Fibroblast of gingiva (primary cell): ENCODE data around the gene CDH4.
A peak's percentile ranks its signal among the peaks of the same experiment; 100 is the strongest.

Experiments
- DNase-seq: peaks from one replicate; pipeline ENCODE4 v3.0.0-alpha.2; 2011; ENCODE audit warnings: low read depth

CDH4 gene

DNA sequence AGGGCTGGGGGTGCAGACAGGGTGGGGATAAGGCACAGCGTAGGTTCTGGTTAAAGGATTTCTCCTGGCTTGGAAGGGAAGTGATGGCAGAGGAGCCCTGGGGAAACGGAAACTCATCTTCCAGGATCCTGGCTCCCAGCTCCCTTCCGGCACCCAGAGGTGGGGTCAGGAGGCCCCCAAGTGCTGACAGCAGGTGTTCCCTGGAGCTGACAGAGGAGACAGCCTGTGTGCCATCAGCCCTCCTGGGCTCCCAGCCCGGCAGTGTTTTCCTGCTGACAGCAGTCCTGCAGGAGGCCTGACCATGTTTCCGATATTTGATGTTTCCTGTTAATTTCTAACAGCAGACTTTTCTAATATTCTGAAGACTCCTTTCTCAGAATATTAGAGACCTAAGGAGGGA lies 536.3 kb downstream of the CDH4 start:
- DNase-seq, result no peak

DNA sequence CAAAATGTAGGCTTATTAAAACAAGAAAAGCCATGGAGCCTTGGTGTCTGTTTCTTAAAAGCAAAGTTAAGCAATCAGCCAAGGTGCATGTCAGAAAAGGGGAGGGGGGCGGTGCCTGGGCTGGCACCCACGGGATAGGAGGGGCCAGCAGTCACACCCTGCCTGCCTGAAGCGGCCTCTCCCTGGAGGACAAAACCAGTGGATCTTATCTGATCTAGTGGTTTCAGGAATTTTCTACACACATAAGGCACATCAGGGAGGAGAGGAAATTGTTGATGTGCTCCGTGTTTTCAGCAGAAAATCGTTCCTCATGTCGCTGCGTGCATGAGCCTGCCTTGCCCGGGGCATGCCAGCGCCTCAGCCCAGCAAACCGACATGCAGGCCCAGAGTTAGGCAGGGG lies 537.3 kb downstream of the CDH4 start:
- no peak for DNase-seq

DNA sequence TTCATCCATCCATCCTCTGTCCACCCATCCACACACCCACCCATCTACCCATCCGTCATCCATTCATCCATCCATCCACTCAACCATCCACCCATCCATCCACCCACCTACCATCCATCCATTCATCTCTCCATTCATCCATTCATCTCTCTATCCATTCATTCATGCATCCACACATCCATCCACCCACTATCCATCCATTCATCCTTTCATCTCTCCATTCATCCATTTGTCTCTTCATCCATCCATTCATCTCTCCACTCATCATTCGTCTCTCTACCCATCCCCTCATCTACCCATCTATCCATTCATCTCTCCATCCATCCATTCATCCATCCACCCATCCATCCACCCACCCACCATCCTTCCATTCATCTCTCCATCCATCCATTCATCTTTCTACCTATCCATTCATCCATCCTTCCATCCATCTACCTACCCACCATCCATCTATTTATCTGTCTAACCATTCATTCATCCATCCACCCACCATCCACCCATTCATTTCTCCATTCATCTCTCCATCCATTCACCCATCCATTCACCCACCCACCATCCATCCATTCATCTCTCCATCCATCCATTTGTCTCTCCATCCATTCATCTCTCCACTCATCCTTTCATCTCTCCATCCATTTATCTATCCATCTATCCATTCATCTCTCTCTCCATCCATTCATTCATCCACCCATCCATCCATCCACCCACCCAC lies 538.2 kb downstream of the CDH4 start:
- DNase-seq, result no peak

DNA sequence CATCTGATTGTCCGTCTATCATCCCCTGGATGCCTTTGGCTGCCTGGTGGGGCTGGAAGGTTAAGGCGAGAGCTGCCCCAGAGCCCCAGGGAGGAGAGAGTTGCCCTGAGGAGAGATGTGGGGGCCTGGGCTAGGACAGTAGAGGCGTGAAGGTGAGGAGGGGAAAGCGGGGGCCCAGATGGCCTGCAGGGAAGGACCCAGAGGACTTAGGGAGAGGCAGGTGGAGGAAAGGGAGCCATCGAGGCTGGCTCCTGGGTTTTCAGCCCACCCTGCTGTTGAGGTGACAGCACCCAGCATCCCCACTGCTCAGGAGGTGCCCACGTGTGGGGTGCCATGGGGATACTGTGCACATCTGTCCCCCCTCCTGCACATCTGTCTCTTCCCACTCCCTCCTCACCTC lies 539.9 kb downstream of the CDH4 start:
- DNase-seq, result no peak

DNA sequence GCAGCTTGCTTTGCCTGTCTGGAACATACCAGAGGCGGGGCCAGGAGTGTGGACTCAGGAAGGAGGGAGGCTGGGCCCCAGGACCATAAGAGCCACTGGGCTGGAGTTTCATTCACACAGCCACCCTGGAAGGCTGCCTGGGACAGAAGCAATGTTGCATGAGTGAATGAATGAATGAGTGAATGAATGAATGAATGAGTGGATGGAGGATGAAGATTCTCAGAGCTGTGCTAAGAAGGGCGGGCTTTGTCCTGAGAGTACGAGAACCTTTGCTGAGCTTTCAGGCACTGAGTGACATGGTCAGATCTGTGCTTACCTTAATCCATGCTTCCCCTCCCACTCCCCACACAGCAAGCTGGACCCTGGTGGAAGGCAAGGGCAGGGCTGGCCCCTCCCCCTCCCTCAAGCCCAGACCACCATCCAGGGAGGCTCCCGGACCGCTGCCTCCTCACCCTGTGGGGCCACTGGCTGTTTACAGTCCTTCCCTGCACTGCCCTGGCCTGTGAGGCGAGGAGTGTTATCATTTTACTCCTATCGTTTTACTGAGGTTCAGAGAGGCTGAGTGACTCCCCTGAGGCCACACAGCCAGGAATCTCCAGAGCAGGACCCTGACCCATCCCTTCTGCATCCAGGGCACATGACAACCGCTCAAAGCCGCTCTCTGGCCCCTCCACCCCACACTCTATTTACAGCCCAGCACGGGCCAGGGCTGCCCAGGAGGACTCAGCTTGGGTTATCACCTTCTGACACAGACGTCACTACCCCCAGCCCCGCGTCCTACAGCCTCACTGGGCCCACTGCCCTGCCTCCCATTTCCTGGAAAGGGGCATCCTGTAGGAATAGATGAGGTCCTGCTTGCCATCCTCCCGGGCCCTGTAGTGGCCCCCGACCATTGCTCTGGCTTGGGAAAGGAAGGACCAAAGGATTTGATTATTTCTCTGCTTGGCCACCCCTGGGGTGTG lies 543.9 kb downstream of the CDH4 start:
- DNase-seq, result no peak

DNA sequence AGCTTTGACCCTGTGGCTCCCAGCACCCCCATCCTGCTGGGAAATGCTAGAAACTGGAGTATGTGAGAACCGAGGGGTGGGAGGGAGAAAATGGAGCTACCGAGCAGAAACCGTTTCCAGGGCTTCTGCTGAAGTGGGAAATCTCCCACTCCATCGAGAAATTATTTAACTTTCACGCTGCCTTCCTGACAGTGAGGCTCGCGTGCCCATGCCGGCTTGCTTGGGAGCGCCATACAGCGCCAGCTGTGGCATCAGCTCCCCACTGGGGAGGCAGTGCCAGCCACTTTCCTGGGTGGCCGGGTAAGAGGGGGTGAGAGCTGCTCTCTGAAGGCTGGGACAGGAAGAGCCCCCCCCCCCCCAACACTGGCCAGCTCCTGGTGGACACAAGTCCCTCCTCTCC lies 544.7 kb downstream of the CDH4 start:
- no peak for DNase-seq

DNA sequence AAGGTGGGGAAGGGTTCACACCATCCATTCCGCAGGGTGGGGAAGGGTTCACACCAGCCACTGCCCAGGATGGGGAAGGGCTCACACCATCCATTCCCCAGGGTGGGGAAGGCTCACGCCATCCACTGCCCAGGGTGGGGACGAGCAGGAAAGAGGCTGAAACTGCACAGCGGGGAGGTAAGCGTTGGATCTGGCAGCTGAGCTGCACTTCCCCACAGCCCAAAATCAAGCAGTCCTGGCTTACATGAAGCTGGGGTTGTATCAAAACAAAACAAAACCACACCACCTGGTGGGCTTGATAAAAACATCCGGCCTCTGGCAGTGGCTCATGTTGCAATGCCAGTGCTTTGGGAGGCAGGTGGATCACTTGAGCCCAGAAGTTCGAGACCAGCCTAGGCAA lies 545.1 kb downstream of the CDH4 start:
- DNase-seq, result no peak

DNA sequence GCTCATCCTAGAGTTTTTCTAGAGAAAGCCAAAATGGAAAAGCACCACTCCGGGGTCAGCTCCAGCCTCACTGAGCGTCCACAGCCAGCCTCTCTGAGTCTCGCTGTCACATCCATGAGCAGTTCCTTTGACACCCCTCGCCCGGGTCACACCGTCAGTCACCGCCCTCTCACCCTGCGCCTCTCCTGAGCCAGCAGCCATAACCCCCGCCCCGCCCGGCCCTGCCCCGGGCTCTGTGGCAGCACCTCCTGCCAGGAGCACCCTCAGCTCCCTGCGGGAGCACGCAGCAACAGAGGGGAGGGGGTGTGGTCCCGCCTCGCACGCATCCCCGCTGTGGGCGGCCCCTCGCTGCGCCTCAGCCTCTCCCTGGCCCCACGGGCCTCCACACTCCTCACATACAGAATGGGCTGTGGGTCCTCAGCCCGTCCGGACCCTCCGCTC lies 545.9 kb downstream of the CDH4 start:
- no peak for DNase-seq

DNA sequence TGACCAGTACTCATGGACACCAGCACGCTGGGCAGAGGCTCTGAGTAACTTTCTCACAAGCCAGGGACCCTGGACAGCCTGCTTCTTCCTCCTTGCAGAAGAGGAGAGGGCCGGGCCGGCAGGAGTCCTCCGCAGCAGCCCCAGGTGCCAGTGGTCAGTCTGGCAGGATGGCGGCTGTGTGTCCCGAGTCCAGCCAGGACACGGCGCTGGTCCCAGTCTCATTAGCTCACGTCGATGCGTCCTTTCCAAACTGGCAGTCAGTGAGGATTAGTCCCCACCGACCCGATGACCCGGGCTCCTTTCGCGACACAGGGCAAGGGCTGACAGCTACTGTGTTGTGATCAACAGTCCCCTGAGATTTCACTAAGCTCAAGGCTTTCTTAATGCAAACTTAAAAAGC lies 546.6 kb downstream of the CDH4 start:
- DNase-seq, result no peak

DNA sequence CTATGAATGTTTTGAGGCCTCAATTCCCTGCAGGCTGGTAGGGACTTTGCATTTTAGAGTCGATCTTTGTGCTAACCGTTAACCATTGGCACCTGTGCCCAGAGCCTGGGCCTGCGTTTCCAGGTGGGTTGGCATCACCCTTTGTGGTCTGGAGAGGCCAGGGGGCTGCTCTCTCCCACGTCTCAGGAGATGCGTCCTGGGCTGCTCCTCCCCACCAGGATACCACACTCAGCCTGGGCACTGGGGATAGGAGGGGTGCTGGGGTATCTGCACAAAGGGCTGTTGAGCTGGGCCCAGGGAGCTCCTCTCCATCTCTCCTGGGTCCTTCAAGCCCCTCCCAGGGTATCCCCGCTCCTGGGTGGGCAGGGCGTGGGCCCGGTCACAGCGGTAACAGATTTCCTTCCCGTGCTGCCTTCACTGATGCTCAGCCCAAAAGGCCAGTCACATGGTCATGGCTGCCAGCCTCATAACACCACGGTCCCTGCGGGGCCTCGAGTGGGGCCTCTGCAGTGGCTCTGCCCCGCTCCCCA lies 547.4 kb downstream of the CDH4 start:
- DNase-seq, result no peak

DNA sequence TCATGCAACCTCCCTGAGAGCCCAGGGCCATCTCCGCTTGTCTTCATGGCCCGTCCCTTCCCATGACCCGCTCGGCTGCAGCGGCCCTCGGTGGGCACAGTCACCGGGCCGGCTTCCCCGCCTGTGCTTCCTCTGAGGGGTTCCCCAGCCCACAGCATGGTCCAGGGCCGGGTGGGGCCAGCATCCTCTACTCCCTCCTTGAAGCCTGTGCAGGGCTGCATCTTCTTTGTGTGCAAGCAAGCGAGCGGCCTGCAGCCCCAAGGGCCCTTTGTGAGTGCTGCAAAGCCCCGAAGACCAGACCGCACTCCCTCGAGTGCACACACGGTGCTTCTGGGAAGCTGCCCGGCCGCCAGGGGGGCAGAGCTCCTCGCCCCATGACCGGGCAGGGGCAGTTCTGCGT lies 547.9 kb downstream of the CDH4 start:
- DNase-seq, result no peak

DNA sequence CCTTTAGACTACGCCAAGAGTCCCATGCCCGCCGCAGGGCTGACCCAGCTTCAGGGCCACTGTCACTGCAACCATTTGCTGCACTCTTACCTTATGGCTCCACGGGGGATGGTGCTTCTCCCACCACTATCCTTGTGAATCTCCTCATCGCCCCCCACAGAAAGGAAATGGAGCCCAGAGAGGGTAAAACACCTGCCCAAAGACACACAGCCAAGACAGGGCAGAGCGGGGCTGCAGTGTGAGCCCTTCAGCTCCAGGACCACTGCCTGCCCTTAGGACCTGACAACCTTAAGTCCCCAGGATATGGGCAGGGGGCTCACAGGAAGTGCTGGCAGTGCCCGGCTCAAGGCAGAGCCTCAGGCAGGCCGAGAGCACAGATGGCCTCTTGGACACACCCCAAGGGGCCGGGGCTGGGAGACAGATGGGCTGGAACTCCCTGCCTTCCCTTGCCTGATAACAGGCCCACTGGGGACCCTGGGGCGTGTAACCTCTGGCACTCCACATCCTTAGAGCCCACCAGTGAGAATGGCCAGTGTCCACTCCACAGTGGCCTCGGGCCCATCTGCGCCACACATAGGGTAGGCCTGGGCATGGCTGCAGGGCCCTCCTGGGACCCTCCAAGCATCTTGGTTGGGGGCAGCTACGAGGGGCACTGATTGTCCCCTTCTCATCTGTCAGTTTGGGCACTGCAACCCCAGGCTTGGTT lies 548.5 kb downstream of the CDH4 start:
- no peak for DNase-seq

DNA sequence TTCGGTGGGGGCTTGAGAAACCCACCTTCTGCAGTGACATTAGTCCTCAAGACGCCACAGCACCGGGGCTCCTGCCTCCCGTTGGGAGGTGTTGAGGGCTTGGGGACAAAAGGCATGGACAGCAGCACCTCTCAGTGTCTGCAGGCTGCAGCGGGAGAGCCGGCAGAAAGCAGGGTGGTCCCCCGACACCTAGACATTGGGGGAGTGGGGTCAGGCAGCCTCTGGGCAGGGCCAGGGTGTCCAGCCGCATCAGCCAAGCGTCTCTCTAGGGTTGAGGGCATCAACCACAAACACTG lies 549.0 kb downstream of the CDH4 start:
- DNase-seq, result no peak

DNA sequence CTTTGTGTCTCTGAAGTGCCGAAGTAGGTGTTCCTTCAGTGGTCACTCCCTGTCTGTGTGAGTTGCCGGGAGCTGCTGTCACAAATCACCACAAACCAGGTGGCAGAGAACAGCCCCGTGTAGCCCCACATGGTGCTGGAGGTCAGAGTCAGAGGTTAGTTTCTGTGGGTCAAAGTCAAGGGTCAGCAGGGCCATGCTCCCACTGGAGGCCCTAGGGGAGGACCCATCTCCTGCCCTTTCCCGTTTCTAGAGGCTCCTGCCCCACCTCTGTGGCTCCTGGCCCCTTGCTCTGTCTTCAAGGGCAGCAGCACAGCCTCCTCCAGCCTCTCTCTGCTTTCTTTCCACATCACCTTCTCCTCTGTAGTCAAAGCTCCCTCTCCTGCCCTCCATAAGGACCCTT lies 549.4 kb downstream of the CDH4 start:
- DNase-seq, result no peak

DNA sequence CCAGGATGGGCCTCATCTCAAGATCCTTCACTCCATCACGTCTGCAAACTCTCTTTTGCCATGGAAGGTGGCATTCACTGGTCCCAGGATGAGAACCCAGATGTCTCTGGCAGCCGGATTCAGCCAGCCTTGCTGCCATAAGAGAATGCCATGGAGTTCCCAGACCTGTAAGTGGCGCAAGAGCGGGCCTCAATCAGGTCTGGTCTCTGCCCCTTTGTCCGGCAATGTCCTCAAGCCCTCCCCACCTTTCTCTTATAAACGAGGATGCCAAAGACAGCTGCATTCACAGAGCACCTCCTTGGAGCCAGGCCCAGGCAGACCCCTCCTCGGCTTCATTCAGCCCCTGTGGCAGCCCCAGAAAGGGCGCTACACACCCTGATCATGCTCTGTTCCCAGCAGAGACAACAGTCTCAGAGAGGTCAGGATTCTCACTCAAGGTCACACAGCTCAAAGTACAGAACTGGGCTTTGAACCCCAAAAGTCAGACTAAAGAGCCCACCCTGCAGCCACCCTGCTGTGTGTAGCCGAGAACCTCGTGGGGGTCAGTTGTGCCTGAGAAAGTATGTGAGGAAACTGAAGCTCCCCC lies 549.9 kb downstream of the CDH4 start:
- no peak for DNase-seq

DNA sequence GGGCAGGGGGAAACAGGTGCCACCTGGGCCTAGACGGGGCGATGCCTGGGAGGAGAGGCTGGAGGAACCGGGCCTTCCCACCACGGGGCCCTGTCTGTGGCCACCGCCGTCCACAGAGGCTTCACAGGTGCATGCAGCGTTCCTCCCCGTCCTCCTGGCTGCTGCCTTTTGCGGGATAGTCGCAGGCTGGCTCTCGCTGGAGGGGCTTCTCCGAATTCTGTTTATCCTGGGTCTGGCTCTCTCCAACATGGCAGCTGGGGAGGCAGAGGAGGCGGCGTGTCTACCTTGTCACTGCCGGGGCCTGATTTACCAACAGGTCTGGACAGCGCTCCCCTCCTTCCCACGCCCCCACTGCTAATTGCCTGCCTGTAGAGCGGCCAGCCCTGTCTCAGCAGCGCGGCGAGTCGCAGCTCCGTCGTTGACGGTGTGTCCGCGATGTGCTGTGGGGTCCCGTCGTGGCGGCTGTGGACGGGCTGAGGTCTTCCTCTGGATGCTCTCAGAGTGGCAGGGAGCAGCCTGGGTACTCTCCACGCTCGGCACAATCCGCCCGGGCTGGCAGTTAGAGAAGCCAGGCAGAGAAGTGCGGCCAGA lies 550.8 kb downstream of the CDH4 start:
- no peak for DNase-seq

DNA sequence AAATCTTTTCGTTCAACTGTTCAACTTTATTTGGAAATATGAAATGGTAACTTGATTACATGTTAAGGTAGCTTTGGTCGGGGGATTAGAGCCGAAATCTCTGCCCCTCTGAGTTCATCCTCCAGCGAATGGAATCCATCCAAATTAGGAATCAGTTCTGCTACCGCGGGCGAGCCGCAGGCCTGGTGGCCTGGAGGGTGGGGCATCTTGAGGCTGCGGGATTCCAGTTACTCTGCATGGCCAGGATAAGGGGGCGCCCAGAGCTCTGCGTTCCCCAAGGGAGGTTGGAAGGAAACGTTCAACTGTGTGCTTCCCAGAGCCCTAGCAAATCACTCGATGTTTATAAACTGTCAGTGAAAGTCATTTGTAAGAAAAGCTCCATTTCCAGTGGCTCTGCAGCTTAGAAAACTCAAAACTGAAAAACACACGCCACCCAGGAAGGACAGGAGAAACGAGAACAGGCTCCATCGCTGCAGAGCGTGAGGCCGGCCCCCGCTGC lies 551.4 kb downstream of the CDH4 start:
- DNase-seq, result no peak

DNA sequence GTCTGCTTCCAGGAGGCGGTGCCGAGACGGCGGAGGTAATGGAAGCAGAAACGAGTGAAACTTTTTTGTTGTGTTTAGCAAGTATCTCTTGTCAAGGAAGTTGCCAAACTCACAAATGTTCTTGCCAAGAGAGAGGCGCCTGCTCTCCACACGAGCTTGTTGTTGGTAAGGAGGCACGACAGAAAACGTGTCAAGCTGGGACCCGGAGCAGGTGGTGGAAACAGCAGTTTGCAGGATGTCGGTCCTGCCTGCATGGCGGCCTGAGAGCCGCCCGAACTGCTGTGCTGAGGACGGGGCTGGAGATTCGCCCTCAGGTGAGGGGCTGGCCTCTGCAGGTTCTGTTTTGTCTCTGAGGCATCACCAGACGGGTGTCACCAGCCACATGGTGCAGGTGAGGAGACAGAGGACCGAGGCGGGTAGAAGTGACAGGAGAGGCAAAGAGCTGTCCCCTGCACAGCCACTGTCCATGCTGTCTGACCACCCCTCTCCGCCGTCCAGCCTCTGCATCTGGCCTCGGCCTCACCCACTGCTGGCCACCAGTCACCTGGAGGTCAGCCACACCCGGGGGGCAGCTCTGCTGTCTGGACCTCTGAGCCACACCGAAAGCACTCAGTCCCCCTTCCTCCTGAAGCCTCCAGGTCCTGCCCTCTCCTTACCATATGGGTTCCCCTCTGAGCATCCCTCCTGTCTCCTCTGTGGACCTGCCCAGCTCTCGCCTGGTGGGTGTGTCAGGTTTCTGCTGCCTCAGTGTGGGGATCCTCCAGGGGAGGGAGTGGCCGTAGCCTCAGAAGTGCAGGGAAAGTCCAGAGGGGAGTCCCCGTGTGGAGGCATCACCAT lies 552.1 kb downstream of the CDH4 start:
- DNase-seq, result peak; percentile 7

DNA sequence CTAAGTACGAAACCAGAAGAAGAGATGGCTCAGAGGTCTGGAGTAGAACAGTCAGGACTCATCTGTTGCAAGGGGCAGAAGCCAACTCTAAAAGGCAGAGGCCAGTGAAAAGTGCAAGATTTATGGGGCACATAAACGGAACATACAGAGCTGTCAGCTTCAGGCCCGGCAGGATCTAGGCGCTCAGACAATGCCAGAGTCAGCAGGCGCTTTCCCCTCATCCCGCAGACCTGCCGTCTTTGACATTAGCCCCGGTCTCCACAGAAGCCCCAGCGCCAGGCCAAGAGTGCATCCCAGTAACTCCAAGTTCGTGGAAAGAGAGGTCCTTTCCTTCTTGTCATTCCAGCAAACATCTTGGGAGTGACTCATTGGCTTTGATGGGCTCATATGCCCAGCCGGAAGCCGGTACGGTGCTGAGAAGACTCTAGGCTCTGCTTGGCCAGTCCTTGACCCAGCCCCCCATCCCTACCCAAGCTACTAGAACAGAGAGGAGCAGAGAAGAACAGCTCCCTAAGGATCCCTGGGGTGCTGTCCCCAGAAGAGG lies 552.8 kb downstream of the CDH4 start:
- no peak for DNase-seq

DNA sequence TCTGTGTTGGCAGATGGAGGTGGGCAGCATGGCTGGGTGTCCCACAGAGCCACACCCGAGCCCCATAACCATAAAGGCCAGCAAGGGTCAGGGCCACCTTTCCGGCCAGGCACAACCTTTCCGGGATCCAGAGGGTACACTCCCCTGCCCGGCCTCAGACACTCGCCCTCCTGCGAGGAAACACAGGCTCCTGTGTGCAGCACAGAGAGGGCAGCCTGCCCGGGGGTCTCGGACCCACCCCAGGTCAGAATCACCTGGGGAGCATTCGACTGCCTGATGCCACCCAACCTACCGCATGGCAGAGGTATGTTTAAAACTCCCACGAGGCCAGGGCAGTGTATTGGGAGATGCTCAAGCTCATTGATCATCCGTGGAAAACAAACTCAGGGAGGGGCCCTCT lies 553.3 kb downstream of the CDH4 start:
- DNase-seq, result no peak

DNA sequence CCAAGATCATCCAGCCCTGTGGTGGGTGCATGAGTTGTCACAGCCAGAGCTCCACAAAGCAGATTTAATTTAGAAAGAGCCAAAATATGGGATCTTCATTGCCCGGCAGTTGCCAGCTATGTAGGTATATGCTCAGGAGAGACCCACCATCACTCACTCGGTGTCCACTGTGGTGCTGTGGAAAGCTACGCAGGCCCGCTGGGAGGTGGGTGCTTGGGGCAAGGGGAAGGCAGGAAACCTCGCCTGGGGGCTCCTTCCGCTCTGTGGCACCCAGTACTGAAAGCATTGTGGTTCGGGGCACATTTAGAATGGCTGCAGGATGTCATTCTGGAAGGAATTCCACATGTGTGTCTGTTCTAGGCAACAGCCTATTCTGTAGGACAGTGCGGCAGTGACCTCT lies 553.7 kb downstream of the CDH4 start:
- no peak for DNase-seq
